Naive thymus-derived CD4-positive, alpha-beta T cell (primary cell): ENCODE data around the gene GOLGA3. TPM values are rescaled to one million over a fixed set of nuclear protein-coding genes. Genes with fewer than 3 reads are reported as not detected.

Source experiments
- ATAC-seq: fragments of 150-1000 bp; cut with Tn5 transposase; 2 replicates; pipeline ENCODE4 v1.10.0; 2021; ENCODE audit warnings: mild to moderate bottlenecking, moderate library complexity
- CTCF ChIA-PET: fragments of 350-600 bp; sonication (Branson Sonifier 250); formaldehyde crosslinking; loops from one replicate; lab custom pipeline; 2021; ENCODE audit warnings: antibody characterized with exemption; lab: Charles Lee
- POLR2A ChIA-PET: fragments of 350-600 bp; sonication (Branson Sonifier 250); formaldehyde crosslinking; loops from one replicate; lab custom pipeline; 2021; ENCODE audit warnings: antibody characterized with exemption, inconsistent platforms; lab: Charles Lee
- DNase-seq, 9 donors: peaks; one replicate each; pipeline versions ENCODE4 v3.0.0 to v3.0.0-alpha.2; 2020 to 2022; ENCODE audit warnings: mixed read lengths in 1 of 9
- H3K27ac ChIP-seq: one replicate; pipeline ENCODE4 v1.7.0; 2013; ENCODE audit warnings: mild to moderate bottlenecking, low read depth, low read length, moderate library complexity
- H3K27me3 ChIP-seq, 2 donors: one replicate each; pipeline ENCODE4 v1.7.0; 2013; ENCODE audit warnings: low read length in 2 of 2, mild to moderate bottlenecking in 2 of 2, moderate library complexity in 2 of 2; ENCODE audit not compliant: control insufficient read depth in 2 of 2, insufficient read depth in 2 of 2
- H3K36me3 ChIP-seq, 3 experiments: 1 replicate in 2 of 3; 2 replicates in 1 of 3; pipeline ENCODE4 v1.7.0; 2013; ENCODE audit warnings: low read length in 3 of 3, mild to moderate bottlenecking in 3 of 3, moderate library complexity in 1 of 3; ENCODE audit not compliant: insufficient read depth in 3 of 3, control insufficient read depth in 2 of 3
- H3K4me1 ChIP-seq, 2 donors: one replicate each; pipeline ENCODE4 v1.7.0; 2013; ENCODE audit warnings: low read length in 2 of 2, mild to moderate bottlenecking in 2 of 2, moderate library complexity in 1 of 2; ENCODE audit not compliant: control insufficient read depth in 2 of 2, insufficient read depth in 2 of 2
- H3K4me3 ChIP-seq: 2 replicates; pipeline ENCODE4 v1.7.0; 2013; ENCODE audit warnings: mild to moderate bottlenecking, low read length
- H3K9me3 ChIP-seq, 3 experiments: 1 replicate in 2 of 3; 2 replicates in 1 of 3; pipeline ENCODE4 v1.7.0; 2013; ENCODE audit warnings: low read length in 3 of 3; ENCODE audit not compliant: control insufficient read depth in 2 of 3
- H3K27ac Mint-ChIP-seq, 9 donors: one replicate each; pipeline ENCODE4 v1.8.0; 2020 to 2022; ENCODE audit warnings: mixed read lengths in 9 of 9, mild to moderate bottlenecking in 8 of 9, moderate library complexity in 5 of 9, inconsistent platforms in 2 of 9
- H3K27me3 Mint-ChIP-seq, 5 donors: one replicate each; pipeline ENCODE4 v1.8.0; 2021 to 2022; ENCODE audit warnings: mixed read lengths in 5 of 5, mild to moderate bottlenecking in 1 of 5
- H3K36me3 Mint-ChIP-seq, 5 donors: one replicate each; pipeline ENCODE4 v1.8.0; 2020 to 2022; ENCODE audit warnings: mixed read lengths in 5 of 5, mild to moderate bottlenecking in 3 of 5, inconsistent platforms in 1 of 5
- H3K4me1 Mint-ChIP-seq, 7 donors: one replicate each; pipeline ENCODE4 v1.8.0; 2020 to 2022; ENCODE audit warnings: mixed read lengths in 7 of 7, mild to moderate bottlenecking in 3 of 7, inconsistent platforms in 1 of 7
- H3K4me3 Mint-ChIP-seq, 10 donors: one replicate each; pipeline ENCODE4 v1.8.0; 2020 to 2022; ENCODE audit warnings: mild to moderate bottlenecking in 10 of 10, mixed read lengths in 10 of 10, moderate library complexity in 6 of 10, inconsistent platforms in 2 of 10
- H3K9me3 Mint-ChIP-seq, 11 donors: one replicate each; pipeline ENCODE4 v1.8.0; 2020 to 2022; ENCODE audit warnings: mixed read lengths in 11 of 11, mild to moderate bottlenecking in 4 of 11, inconsistent platforms in 1 of 11, moderate library complexity in 1 of 11
- intact Hi-C, 2 donors: fragments of 100-400 bp; cut with micrococcal nuclease; formaldehyde crosslinking; loops; one replicate each; pipeline ENCODE4 v1.15.1; 2023
- polyA plus RNA-seq, 2 donors: library from polyadenylated mRNA; unstranded; fragments of 300-500 nt; fragmentation: Illumina TruSeq; gene quantifications; one replicate each; pipeline ENCODE4 v1.2.3, GENCODE V29; 2021
- total RNA-seq, 6 experiments: library from RNA in 5 of 6; stranded (reverse) in 5 of 6; gene quantifications; 1 replicate in 5 of 6; 2 replicates in 1 of 6; pipeline ENCODE4 v1.2.3 and lab custom pipeline; 2021 to 2026

Gene GOLGA3
- total and polyA plus RNA-seq, 7 experiments from 2014 or later: 11.7 to 65.7 (median 52.1) TPM

- no peaks in the 10 kb centered on the region for H3K27me3 Mint-ChIP-seq
- no peak overlapping the region for H3K27ac Mint-ChIP-seq
- peaks cover 5 to 11% (median 7%) of the 10 kb centered on the region in 7 donors for H3K4me1 Mint-ChIP-seq
- ChIA-PET CTCF (no interaction called here), POLR2A (no interaction called here)
- H3K27ac ChIP-seq: no peak overlapping the region
- H3K36me3 Mint-ChIP-seq: peaks cover 9 to 53% (median 24%) of the 10 kb centered on the region in 5 donors
- intact Hi-C loops: no loop called here
- H3K4me1 ChIP-seq: peaks cover 0 to 3% of the 10 kb centered on the region in 2 donors
- DNase-seq: no peak
- H3K9me3 ChIP-seq: no peaks in the 10 kb centered on the region
- peaks cover 20 to 93% (median 31%) of the 10 kb centered on the region in 3 experiments for H3K36me3 ChIP-seq
- no peak overlapping the region for H3K4me3 ChIP-seq
- H3K9me3 Mint-ChIP-seq: peaks cover 0 to 3% (median 0%) of the 10 kb centered on the region in 11 donors
- no peak overlapping the region for H3K4me3 Mint-ChIP-seq
- H3K27me3 ChIP-seq: no peaks in the 10 kb centered on the region
- no peak for ATAC-seq
Measured at GRCh38 chr12:132747395-132747794, 81.3 kb downstream of the GOLGA3 start.

- Histone ChIP-seq H3K4me1 (peaks cover 0 to 6% of the 10 kb centered on the region in 2 donors), H3K36me3 (peaks cover 24 to 97% (median 34%) of the 10 kb centered on the region in 3 experiments), H3K27ac (no peak overlapping the region), H3K4me3 (no peak overlapping the region), H3K9me3 (no peaks in the 10 kb centered on the region), H3K27me3 (no peaks in the 10 kb centered on the region)
- Mint-ChIP-seq H3K27me3 (no peaks in the 10 kb centered on the region), H3K4me3 (no peak overlapping the region), H3K27ac (no peak overlapping the region), H3K9me3 (peaks cover 0 to 3% (median 0%) of the 10 kb centered on the region in 11 donors), H3K36me3 (peaks cover 10 to 61% (median 29%) of the 10 kb centered on the region in 5 donors), H3K4me1 (peaks cover 5 to 15% (median 9%) of the 10 kb centered on the region in 7 donors)
- POLR2A ChIA-PET: no interaction called here
- ATAC-seq (no peak), DNase-seq (no peak)
- intact Hi-C loops: no loop called here
- CTCF ChIA-PET: interaction anchor here (0.5 kb wide), 1 partner anchor 55 kb away, joined by 4 read pairs; no protein-coding TSS in a partner anchor
Measured at GRCh38 chr12:132746613-132747012, 82.1 kb downstream of the GOLGA3 start.

GRCh38 chr12:132743831-132744230 is 84.8 kb downstream of the GOLGA3 start:
- ChIA-PET CTCF (no interaction called here), POLR2A (interaction anchor here (0.8 kb wide), 1 partner anchor 18 kb away, joined by 3 read pairs; the partner anchor contains the start of gene ANKLE2)
- H3K36me3 ChIP-seq: peaks cover 29 to 99% (median 50%) of the 10 kb centered on the region in 3 experiments
- H3K4me3 Mint-ChIP-seq: no peak overlapping the region
- H3K27me3 Mint-ChIP-seq: no peaks in the 10 kb centered on the region
- H3K4me1 ChIP-seq: peaks cover 0 to 6% of the 10 kb centered on the region in 2 donors
- no peaks in the 10 kb centered on the region for H3K9me3 ChIP-seq
- H3K4me3 ChIP-seq: no peak overlapping the region
- DNase-seq (no peak), ATAC-seq (no peak)
- H3K4me1 Mint-ChIP-seq: peaks cover 6 to 15% (median 10%) of the 10 kb centered on the region in 7 donors
- H3K36me3 Mint-ChIP-seq: peaks cover 14 to 77% (median 30%) of the 10 kb centered on the region in 5 donors
- H3K27me3 ChIP-seq: no peaks in the 10 kb centered on the region
- intact Hi-C loops: no loop called here
- H3K9me3 Mint-ChIP-seq: peaks cover 0 to 3% (median 0%) of the 10 kb centered on the region in 11 donors
- no peak overlapping the region for H3K27ac Mint-ChIP-seq
- no peak overlapping the region for H3K27ac ChIP-seq

- H3K27ac Mint-ChIP-seq: peak overlapping the region in 1 of 9 donors; percentile 8
- no peak for ATAC-seq
Measured at GRCh38 chr12:132741620-132742019, 87.0 kb downstream of the GOLGA3 start.

GRCh38 chr12:132740652-132741051 is 88.0 kb downstream of the GOLGA3 start:
- no peak overlapping the region for H3K4me3 ChIP-seq
- no peaks in the 10 kb centered on the region for H3K9me3 ChIP-seq
- intact Hi-C loops: no loop called here
- CTCF ChIA-PET: no interaction called here
- Mint-ChIP-seq H3K9me3 (peaks cover 0 to 3% (median 0%) of the 10 kb centered on the region in 11 donors), H3K4me1 (peaks cover 6 to 15% (median 10%) of the 10 kb centered on the region in 7 donors), H3K27me3 (no peaks in the 10 kb centered on the region), H3K36me3 (peaks cover 14 to 75% (median 33%) of the 10 kb centered on the region in 5 donors), H3K4me3 (no peak overlapping the region), H3K27ac (no peak overlapping the region)
- no peaks in the 10 kb centered on the region for H3K27me3 ChIP-seq
- ATAC-seq (no peak), DNase-seq (peak in 1 of 9 donors; percentile 1)
- H3K4me1 ChIP-seq: peaks cover 0 to 6% of the 10 kb centered on the region in 2 donors
- POLR2A ChIA-PET: no interaction called here
- peaks cover 19 to 96% (median 41%) of the 10 kb centered on the region in 3 experiments for H3K36me3 ChIP-seq
- H3K27ac ChIP-seq: no peak overlapping the region

More at GRCh38 chr12:132741620-132742019, 87.0 kb downstream of the GOLGA3 start:
- Histone ChIP-seq H3K4me3 (no peak overlapping the region), H3K27ac (no peak overlapping the region), H3K9me3 (no peaks in the 10 kb centered on the region), H3K36me3 (peaks cover 17 to 96% (median 41%) of the 10 kb centered on the region in 3 experiments), H3K27me3 (no peaks in the 10 kb centered on the region), H3K4me1 (peaks cover 0 to 6% of the 10 kb centered on the region in 2 donors)
- DNase-seq: no peak
- peaks cover 14 to 70% (median 33%) of the 10 kb centered on the region in 5 donors for H3K36me3 Mint-ChIP-seq
- CTCF ChIA-PET: no interaction called here
- H3K27me3 Mint-ChIP-seq: no peaks in the 10 kb centered on the region
- peaks cover 6 to 15% (median 10%) of the 10 kb centered on the region in 7 donors for H3K4me1 Mint-ChIP-seq
- H3K9me3 Mint-ChIP-seq: peaks cover 0 to 3% (median 0%) of the 10 kb centered on the region in 11 donors
- H3K4me3 Mint-ChIP-seq: no peak overlapping the region
- POLR2A ChIA-PET: no interaction called here
- intact Hi-C loops: no loop called here

- Mint-ChIP-seq H3K4me3 (no peak overlapping the region), H3K27ac (no peak overlapping the region), H3K27me3 (no peaks in the 10 kb centered on the region), H3K9me3 (peaks cover 0 to 3% (median 0%) of the 10 kb centered on the region in 11 donors), H3K4me1 (peaks cover 6 to 15% (median 10%) of the 10 kb centered on the region in 7 donors), H3K36me3 (peaks cover 15 to 75% (median 30%) of the 10 kb centered on the region in 5 donors)
- intact Hi-C loops: no loop called here
- ChIA-PET CTCF (interaction anchor here (0.9 kb wide), 1 partner anchor 26 kb away, joined by 3 read pairs; no protein-coding TSS in a partner anchor), POLR2A (interaction anchor here (0.5 kb wide), 1 partner anchor 11 kb away, joined by 3 read pairs; no protein-coding TSS in a partner anchor)
- peaks cover 0 to 6% of the 10 kb centered on the region in 2 donors for H3K4me1 ChIP-seq
- DNase-seq (no peak), ATAC-seq (no peak)
- H3K4me3 ChIP-seq: no peak overlapping the region
- H3K27me3 ChIP-seq: no peaks in the 10 kb centered on the region
- peaks cover 19 to 96% (median 41%) of the 10 kb centered on the region in 3 experiments for H3K36me3 ChIP-seq
- no peak overlapping the region for H3K27ac ChIP-seq
- no peaks in the 10 kb centered on the region for H3K9me3 ChIP-seq
Measured at GRCh38 chr12:132740313-132740646, 88.4 kb downstream of the GOLGA3 start.
